Activated CD8-positive, alpha-beta memory T cell treated with anti-CD3 and anti-CD28 coated beads, Interleukin-2, amount 50 U/mL, for 24 hours (primary cell): ENCODE measurements around the gene IL1A.
"Not testable (repeated sequence)": the region's sequence is repeated elsewhere in the genome, so short reads cannot be mapped to it uniquely, and the experiment has no call there.

Experiments
- DNase-seq: peaks from one replicate; pipeline ENCODE4 v3.0.0-alpha.2; 2020; ENCODE audit errors: extremely low read depth

The IL1A gene

DNA sequence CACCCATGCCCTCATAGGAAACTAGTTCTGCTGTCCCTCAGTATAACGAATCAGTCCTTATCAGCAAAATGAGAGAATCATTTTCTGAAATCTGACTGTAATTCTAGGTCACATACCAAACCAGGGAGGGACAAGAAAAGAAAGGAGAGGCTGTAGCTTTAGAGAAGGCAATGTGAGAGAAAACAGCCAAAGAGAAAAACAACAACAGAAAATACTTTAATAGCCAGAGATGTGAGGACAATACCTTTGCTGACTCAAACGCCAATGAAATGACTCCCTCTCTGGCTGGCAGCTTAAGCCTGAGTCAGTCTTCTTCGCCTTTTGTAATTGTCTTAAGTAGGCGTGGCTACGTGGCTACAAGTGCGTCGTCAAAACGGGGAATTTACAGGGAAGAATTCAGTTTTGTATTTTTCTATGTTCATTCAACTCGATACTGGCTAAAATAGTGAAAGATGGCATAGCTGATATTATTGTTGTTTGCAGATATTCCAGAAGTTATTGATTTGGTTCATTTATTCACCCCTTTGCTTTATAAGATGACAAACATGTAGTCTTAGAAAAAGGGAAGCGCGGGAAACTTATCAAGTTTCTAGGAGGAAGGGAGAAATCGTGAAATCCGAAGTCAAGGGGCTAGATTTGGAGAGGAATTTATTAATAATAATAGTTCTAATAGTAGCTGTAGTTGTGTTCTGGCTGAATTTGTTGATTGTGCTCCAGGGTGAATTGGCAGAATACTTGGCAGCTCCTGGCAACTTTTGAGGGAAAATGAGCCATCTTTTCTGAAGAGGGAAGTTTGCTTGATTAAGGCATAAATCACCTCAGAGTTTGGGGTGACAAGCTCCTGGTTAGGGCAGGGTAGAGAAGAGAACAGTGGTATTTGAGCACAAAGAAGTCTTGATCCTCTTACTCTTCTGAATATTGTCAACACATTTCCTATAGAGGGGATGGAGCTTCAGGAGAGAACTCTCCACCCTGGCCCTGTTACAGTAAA, at the start of gene IL1A:
Gene IL1A (minus strand): TSS at position 295 of the 991 bp plus-strand sequence. CDS start 723 bp downstream, outside the sequence.
- DNase-seq = no peak

DNA sequence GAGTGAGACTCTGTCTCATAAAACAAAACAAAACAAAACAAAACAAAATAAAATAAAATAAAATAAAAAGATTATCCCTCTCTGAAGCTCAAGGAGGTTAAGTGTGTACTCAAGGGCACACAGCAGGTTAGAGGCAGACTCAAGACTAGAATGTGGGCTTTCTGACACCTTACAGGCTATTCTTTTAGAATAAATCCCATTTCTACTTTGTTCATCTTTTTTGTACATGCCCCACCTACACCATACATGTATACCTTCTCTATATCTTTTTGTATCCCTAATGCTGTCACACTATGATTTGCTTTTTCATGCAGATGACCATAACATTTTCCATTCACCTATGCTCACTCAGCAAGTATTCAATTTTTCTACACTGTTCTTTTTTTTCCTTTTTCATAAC, 49.7 kb upstream of the IL1A start:
- no peak for DNase-seq

- DNase-seq = not testable (repeated sequence)
Measured at GRCh38 chr2:112833639-112833931, 49.3 kb upstream of the IL1A start.

DNA sequence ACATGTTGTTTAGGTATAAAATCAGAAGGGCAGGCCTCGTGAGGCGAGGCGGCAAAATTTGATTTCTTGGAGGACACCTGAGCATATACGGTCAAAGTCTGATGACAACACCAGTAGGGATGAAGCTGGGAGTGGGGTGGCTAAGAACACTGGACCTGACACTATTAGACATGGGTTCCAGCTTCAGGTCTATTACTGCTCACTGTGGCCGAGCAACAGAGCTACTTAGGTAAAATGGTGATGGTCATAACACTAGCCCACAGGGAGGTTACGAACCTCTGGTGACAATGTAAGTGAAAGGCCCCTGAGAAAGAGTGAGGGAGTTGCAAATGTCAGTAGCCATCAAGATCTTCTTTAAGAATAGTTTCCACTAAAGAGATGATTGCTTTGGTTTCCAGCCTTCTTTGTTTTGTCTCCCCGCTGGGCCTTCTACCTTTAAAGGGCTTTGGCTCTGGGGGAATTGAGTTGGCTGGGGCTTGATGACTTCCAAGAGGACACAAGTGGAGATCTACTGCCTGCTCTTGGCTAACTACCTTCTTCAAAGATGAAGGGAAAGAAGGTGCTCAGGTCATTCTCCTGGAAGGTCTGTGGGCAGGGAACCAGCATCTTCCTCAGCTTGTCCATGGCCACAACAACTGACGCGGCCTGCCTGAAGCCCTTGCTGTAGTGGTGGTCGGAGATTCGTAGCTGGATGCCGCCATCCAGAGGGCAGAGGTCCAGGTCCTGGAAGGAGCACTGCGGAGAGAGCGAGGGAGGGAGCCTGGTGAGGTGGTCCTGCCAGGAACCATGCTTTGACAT, 48.7 kb upstream of the IL1A start:
- DNase-seq = no peak

DNA sequence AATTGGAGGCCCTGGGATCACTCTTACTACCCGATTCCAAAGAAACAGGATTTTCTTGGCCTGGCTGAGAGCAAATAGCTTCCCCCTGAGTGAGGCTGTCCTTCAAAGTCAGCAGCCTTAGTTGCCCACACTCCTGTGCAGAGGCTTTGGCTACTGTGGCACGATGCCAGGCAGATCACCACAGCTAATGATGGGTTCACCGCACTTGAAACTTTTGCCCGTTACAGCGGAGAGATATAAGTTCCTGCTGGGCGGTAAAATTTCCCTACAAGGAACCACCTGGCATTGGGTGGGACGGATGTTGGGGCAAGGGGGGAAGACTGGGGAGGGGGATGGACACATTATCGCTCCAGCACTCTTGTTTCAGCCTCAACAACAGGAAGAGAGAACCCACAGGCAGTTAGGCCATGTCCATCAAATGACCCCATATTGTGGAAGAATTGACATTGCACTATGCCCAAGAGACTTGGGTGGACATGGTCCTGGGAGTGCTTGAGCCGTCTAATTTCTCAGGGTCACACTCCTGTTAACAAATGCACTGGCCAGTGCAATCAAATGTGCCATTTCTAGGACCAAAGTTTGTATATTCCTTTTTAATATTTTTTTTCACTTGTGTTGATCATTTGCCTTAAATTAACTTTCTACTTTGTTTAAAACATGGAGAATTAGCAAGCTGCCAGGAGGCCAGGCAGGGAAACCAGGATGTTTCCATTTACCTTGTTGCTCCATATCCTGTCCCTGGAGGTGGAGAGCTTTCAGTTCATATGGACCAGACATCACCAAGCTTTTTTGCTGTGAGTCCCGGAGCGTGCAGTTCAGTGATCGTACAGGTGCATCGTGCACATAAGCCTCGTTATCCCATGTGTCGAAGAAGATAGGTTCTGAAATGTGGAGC, 47.9 kb upstream of the IL1A start:
- DNase-seq = no peak

DNA sequence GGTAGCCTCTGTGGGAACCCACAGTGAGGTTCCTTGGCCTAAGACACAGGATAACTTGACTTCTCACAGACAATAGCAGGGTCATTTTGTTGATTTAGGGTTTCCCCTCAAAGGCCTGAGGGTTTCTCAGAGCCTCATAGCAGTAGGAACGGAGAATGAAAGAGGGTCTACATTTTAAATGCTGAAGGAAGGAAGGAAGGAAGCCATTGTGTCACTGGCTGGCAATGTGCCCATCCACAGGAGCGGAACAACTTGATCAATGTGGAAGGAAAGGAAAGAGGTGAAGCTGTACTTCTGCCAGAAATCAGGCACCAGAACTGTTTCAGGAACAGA, 47.2 kb upstream of the IL1A start:
- DNase-seq = no peak

GRCh38 chr2:112830682-112831512, 46.6 kb upstream of the IL1A start:
- no peak for DNase-seq

GRCh38 chr2:112829961-112830681, 45.8 kb upstream of the IL1A start:
- DNase-seq = no peak

DNA sequence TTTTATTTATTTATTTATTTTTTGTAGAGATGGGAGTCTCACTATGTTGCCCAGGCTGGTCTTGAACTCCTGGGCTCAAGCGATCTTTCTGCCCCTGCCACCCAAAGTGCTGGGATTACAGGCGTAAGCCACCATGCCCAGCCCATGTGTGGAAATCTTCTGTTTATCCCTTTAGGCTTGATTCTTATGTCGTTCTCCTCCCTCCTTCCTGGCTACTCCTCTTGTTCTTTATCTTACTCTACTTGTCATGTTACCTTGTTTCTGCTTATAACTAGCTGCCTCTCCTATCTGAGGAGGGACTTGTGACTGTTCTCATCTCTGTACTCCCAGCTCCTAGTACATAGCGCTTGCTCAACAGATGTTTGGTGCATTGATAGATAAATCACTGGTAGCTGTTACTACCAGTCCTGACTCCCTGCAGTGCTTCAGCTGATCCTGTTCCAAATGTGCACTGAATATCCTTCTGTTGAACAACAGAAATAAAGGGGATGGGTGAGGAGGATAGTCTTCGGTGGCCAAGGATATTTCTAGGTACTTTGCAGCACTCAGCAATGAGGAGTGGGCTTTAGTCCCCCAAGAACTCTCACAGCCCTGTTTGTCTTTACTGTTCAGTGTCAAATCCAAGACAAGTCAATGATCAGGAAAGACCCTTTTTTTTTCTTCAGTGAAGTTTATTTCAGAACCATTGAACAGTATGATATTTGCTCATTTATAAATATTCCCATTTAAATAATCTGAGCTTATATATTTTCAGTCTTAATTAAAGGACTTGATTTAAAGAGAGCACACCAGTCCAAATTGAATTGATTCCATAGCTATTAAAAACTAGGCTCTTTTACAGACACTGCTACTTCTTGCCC, 45.0 kb upstream of the IL1A start:
- DNase-seq = no peak

DNA sequence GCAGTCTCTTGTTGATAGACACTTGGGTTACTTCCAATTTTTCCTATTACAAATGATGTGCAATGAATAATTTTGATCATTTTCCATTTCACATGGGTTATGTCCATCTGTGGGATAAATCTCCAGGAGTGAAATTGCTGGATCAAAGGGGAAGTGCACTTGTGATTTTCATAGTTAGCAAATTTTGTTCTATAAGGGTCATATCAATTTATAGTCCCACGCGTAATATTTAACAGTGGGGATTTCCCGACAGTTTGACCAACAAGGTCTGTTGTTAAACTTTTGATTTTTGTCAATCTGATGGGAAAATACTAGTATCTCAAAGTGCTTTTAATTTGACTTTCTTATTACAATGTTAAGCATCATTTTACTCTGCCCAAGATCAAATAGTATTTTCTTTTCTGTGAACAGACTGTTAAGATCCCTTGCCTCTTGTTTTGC, 44.0 kb upstream of the IL1A start:
- no peak for DNase-seq

- DNase-seq = no peak
Measured at GRCh38 chr2:112827604-112828185, 43.4 kb upstream of the IL1A start.

DNA sequence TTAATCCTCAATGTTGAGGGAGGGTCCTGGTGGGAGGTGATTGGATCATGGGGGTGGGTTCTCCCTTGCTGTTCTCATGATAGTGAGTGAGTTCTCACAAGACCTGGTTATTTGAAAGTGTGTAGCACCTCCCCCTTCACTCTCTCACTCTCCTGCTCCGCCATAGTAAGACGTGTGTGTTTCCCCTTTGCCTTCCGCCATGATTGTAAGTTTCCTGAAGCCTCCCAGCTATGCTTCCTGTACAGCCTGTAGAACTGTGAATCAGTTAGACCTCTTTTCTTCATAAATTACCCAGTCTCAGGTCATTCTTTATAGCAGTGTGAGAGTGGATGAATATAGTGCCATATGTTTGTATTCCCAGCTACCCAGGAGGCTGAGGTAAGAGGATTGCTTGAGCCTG, 42.7 kb upstream of the IL1A start:
- DNase-seq = no peak

- no peak for DNase-seq
Measured at GRCh38 chr2:112825706-112826105, 41.4 kb upstream of the IL1A start.

GRCh38 chr2:112824694-112825085, 40.4 kb upstream of the IL1A start:
- no peak for DNase-seq

DNA sequence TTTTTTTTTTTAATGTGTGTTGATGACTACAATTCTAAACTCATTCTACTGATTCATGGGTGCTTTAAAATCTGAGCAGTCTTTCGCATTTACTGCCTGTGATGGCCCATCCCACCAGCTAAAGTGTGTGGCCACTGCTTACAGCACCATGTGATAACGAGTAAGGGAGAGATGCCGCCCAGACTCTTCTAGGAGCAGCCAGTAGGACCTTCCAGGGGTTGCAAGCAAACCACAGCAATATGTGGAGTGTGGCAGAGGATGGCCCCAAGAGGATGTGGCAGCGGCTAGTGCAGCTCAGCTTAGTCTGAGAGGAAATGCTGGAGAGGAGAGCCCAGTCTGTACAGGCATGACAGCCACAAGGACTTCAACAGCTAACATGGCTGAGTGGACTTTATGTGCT, 37.4 kb upstream of the IL1A start:
- no peak for DNase-seq

DNA sequence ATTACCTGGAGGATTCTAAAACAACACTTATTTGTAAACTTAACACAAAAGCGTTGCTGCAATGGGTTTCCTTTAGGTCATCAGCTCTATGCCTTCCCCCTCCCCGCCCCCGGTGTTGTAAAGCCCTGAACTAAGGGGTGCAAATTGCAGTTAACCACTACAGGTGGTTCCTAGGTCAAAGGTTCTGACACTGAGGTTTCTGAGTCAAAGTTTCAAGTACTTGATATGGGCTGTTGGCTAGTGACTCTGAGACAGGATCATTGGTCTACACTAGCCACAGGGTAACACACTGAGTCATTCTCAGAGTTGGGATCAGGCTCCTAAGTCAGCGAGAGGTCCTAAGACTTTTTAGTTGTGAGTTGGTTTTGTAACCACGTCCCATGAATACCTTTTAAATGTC, 36.8 kb upstream of the IL1A start:
- peak; percentile 15 for DNase-seq

DNA sequence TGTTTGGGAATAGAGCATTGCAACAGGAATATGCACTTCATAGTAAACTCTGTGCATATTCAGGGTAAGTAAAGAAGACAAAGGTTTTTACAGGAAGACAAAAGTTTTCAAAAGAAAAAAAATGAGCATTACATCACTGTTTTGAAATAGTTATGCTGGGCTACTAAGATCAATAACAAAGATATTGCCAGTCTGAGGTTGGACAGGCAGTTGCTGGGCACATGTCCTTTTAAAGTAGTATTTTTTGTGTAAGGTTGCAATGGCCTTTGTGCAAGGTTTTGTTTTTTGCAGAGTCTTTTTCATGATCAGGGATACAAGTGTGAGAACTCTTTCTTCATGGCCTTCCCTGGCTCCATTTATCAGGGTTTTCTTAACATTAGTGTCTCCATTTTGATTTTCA, 36.0 kb upstream of the IL1A start:
- DNase-seq = no peak

DNA sequence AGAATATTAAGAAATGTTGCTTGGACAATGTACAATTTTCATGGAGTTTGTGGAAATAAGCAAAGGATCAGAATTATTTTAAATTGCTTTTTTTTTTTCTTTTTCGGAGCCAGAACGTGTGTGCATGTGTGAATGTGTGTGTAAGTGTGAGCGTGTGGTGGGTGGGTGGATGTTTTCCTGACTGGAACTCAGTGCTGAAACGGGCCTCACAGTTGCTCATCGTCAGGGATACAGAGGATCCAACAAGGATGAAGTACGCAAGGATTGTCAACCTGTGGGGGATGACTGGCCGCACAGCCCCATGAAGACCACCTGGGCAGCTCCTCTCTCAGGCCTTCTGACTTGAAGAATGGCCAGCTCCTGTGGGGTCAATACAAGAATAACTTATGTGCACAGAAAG, 34.8 kb upstream of the IL1A start:
- DNase-seq = no peak
